Gastroesophageal sphincter (tissue), 4 donors: ENCODE measurements around the gene VWA7. TPM values are rescaled to one million over a fixed set of nuclear protein-coding genes. Genes with fewer than 3 reads are reported as not detected.

Source experiments
- ATAC-seq: fragments of 150-250 bp; one replicate; pipeline ENCODE4 v1.9.1; 2016; ENCODE audit warnings: mild to moderate bottlenecking, moderate library complexity
- H3K27ac ChIP-seq, 4 donors: fragments of 200-600 bp; sonication (generic) in 3 of 4; 1 replicate in 3 of 4; 2 replicates in 1 of 4; pipeline ENCODE4 v1.5.1; 2016 to 2019
- H3K27me3 ChIP-seq: fragments of 200-600 bp; sonication (generic); one replicate; pipeline ENCODE4 v1.5.1; 2019
- H3K36me3 ChIP-seq, 2 donors: fragments of 200-600 bp; sonication (generic); one replicate each; pipeline ENCODE4 v1.5.1; 2019; ENCODE audit warnings: control low read depth in 1 of 2
- H3K4me1 ChIP-seq, 3 donors: fragments of 200-600 bp; sonication (generic); 1 replicate in 2 of 3; 2 replicates in 1 of 3; pipeline ENCODE4 v1.5.1; 2016 to 2019; ENCODE audit warnings: control low read depth in 2 of 3
- H3K4me3 ChIP-seq, 2 donors: fragments of 200-600 bp; sonication (generic); one replicate each; pipeline ENCODE4 v1.5.1; 2019; ENCODE audit warnings: mild to moderate bottlenecking in 1 of 2, moderate library complexity in 1 of 2
- H3K9me3 ChIP-seq, 3 donors: fragments of 200-600 bp; sonication (generic); one replicate each; pipeline ENCODE4 v1.5.1; 2017 to 2019; ENCODE audit warnings: control low read depth in 2 of 3
- CTCF ChIP-seq, 4 experiments: fragments of 200-600 bp in 2 of 4; fragments of 450-650 bp in 2 of 4; sonication (generic) in 1 of 4; IDR thresholded peaks; one replicate each; pipeline ENCODE4 v1.5.1; 2017 to 2019; ENCODE audit warnings: antibody characterized with exemption in 4 of 4, mild to moderate bottlenecking in 2 of 4, moderate library complexity in 2 of 4
- EP300 ChIP-seq: sonication (generic); formaldehyde crosslinking; IDR thresholded peaks from one replicate; pipeline ENCODE4 v1.6.1; 2017; ENCODE audit warnings: antibody characterized with exemption, mild to moderate bottlenecking
- POLR2A ChIP-seq, 2 donors: fragments of 450-650 bp; IDR thresholded peaks; one replicate each; pipeline ENCODE4 v1.6.1; 2017; ENCODE audit warnings: antibody characterized with exemption in 2 of 2, mild to moderate bottlenecking in 2 of 2, moderate library complexity in 1 of 2
- POLR2AphosphoS5 ChIP-seq: sonication (generic); formaldehyde crosslinking; IDR thresholded peaks from one replicate; pipeline ENCODE4 v1.6.1; 2017; ENCODE audit warnings: antibody characterized with exemption
- WGBS, 2 donors: methylation state at CpG; one replicate each; pipeline ENCODE4 v1.1.5; 2018; ENCODE audit warnings: low coverage in 1 of 2; 5-methylcytosine and 5-hydroxymethylcytosine counted together
- total RNA-seq, 4 donors: library from RNA; depleted of rRNA; stranded (reverse); fragments of >200 nt; gene quantifications; one replicate each; pipeline ENCODE4 v1.1.0, GENCODE V29; 2016

The VWA7 gene
- total RNA-seq, 4 donors from 2014 or later, result 0.12 to 0.54 (median 0.31) TPM

GRCh38 chr6:31752739-31753319 is 24.3 kb downstream of the VWA7 start:
- no peaks in the 10 kb centered on the region for H3K4me1 ChIP-seq
- no peak overlapping the region for H3K27ac ChIP-seq
- TF ChIP-seq EP300 (no peak), POLR2AphosphoS5 (no peak), POLR2A (IDR thresholded peaks at IDR 0.05) (no peak), CTCF (IDR thresholded peaks at IDR 0.05) (no peak)
- ATAC-seq, result no peak
- 32 to 56% methylated on average over 6 of the region's 8 CpGs for WGBS, 2 donors
- no peaks in the 10 kb centered on the region for H3K9me3 ChIP-seq
- H3K4me3 ChIP-seq, result no peak overlapping the region
- no peaks in the 10 kb centered on the region for H3K36me3 ChIP-seq
- no peaks in the 10 kb centered on the region for H3K27me3 ChIP-seq

GRCh38 chr6:31750411-31751022 is 26.6 kb downstream of the VWA7 start:
- TF ChIP-seq POLR2AphosphoS5 (no peak), EP300 (no peak), POLR2A (IDR thresholded peaks at IDR 0.05) (no peak), CTCF (IDR thresholded peaks at IDR 0.05) (no peak)
- no peak overlapping the region for H3K27ac ChIP-seq
- no peak overlapping the region for H3K4me3 ChIP-seq
- H3K9me3 ChIP-seq, result no peaks in the 10 kb centered on the region
- WGBS, 2 donors, result 84 to 98% methylated on average over 6 to 7 of the region's 7 CpGs
- H3K4me1 ChIP-seq, result peaks cover 0 to 11% (median 0%) of the 10 kb centered on the region in 3 donors
- H3K36me3 ChIP-seq, result no peaks in the 10 kb centered on the region
- H3K27me3 ChIP-seq, result no peaks in the 10 kb centered on the region
- ATAC-seq, result no peak

- 80 to 90% methylated on average over 2 to 5 of the region's 8 CpGs for WGBS, 2 donors
- TF ChIP-seq POLR2AphosphoS5 (no peak), EP300 (no peak), POLR2A (IDR thresholded peaks at IDR 0.05) (no peak), CTCF (IDR thresholded peaks at IDR 0.05) (no peak)
- no peaks in the 10 kb centered on the region for H3K36me3 ChIP-seq
- H3K4me1 ChIP-seq, result peaks cover 0 to 11% (median 0%) of the 10 kb centered on the region in 3 donors
- no peak overlapping the region for H3K4me3 ChIP-seq
- no peaks in the 10 kb centered on the region for H3K27me3 ChIP-seq
- ATAC-seq, result no peak
- H3K9me3 ChIP-seq, result no peaks in the 10 kb centered on the region
- no peak overlapping the region for H3K27ac ChIP-seq
Measured at GRCh38 chr6:31749301-31750036, 27.7 kb downstream of the VWA7 start.

GRCh38 chr6:31744422-31744821 is 32.7 kb downstream of the VWA7 start:
- 58 to 67% methylated on average over 1 of the region's 1 CpG for WGBS, 2 donors
- no peaks in the 10 kb centered on the region for H3K27me3 ChIP-seq
- no peaks in the 10 kb centered on the region for H3K9me3 ChIP-seq
- H3K4me3 ChIP-seq, result no peak overlapping the region
- H3K4me1 ChIP-seq, result peaks cover under 1 to 20% (median 5%) of the 10 kb centered on the region in 3 donors
- no peak for ATAC-seq
- H3K36me3 ChIP-seq, result no peaks in the 10 kb centered on the region
- no peak overlapping the region for H3K27ac ChIP-seq
- TF ChIP-seq POLR2A (IDR thresholded peaks at IDR 0.05) (no peak), EP300 (no peak), POLR2AphosphoS5 (no peak), CTCF (IDR thresholded peaks at IDR 0.05) (no peak)
